Forelimb muscle (tissue), 1 donor: ENCODE measurements around the gene EML5. TPM values are rescaled to one million over a fixed set of nuclear protein-coding genes. Genes with fewer than 3 reads are reported as not detected.

Experiments
- DNase-seq: peaks from one replicate; pipeline ENCODE4 v3.0.0-alpha.2; 2013; ENCODE audit warnings: low read depth
- polyA plus RNA-seq: library from polyadenylated mRNA; unstranded; fragments of 120-200 nt; gene quantifications from one replicate; pipeline ENCODE4 v1.2.1, GENCODE V29; 2013; ENCODE audit not compliant: insufficient read length

The EML5 gene
- polyA plus RNA-seq, 1 donor = 1.6 TPM

DNA sequence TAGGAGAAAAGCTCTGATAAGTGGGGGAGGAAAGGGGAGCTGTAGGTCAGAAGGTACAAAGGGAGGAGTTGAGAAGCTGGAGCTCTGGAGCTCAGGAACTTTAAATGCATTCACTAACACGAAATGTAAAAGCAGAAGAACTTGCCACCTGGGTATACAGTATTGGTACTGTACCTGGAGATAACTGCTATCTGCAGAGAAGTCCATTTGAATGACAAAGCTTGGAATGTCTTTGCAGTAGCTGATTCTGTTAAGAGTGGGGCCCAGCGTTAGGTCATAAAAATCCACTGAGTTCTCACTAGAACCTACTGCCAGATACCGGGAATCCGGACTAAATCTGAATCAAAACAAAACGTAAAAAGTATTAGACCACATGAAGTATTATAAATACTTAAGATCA is 174.3 kb downstream of the EML5 start:
- DNase-seq = no peak

DNA sequence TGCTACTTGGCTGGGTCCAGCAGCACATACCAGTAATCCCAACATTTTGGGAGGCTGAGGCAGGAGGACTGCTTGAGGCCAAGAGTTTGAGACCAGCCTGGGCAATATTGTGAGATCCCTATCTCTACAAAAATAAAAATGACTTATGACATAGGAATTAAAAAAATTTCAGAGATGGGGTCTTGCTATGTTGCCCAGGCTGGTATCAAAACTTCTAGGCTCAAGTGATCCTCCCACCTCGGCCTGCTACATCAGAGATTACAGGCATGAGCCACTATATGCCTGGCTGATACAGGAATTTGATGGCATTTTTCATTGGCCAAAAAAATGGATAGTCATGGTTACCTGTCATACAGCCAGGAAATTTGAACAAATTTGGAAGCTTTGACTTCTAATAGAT is 175.3 kb downstream of the EML5 start:
- DNase-seq = no peak

DNA sequence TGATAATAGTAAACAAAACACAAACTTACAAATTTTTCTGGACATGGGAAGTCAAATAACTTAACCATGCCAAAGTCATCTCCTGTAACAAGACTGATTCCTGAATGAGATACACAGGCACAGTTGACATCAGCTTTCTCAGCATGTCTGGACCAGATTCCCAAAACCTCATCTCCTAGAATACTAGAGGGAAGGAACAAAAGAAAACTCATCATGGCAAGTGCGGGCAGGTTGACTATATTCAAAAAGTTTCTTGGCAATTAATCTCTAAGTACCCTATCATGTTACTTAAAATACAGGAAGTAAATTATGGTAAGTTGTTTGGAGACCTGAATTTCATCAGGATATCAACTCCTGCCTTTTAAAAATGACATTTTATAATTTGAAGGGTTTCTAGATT is 176.1 kb downstream of the EML5 start:
- DNase-seq = no peak

DNA sequence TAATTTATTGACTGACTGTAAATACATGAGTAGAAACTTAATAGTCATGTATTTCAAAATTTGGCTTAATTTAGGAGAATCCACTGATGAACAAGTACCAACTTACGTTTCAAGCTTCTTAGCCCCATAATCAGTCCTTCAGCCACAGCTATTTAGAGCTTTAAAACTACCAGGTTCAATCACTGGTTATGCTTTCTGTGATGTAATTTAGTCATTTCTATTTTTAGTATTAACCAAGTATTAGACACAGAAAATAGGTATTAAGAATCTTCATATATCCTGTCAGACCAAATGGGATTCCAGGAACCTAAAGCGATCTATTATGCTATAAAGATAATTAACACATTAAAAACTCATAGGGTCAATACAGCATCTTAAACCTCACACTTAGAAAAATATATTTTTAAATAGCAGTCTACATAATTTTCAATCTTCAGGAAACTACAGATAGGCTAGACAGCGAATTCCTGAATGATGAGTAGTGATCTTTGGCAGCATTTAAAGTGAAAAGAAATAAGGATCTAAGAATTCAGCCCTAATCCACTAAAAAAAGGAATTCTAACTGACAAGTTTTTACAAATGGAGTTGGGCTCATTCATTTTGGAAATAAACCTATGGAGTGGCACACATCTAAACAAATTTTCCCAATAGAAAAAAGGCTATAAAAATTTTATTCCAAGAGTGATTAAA is 178.4 kb downstream of the EML5 start:
- no peak for DNase-seq

DNA sequence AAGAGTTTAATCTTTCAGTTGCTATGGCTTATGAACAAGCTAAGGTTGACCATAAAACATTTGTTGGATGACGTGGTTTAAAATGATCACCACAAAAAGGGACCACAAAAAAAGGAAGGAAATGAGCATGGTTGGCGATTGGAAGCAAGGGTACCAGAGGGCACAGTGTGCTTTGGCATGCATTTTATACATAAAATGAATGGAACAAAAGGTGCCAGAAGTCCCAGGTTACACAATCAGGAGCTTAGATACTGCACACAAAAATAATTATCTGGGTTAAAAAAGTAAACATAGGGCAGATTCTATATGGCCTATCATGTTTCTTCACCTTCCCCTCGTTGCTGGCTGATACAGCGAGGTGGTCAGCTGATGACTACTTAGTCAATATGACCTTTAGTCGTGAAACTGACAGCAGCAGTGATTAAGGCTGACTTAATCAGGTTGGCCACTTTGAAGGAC is 179.2 kb downstream of the EML5 start:
- no peak for DNase-seq

DNA sequence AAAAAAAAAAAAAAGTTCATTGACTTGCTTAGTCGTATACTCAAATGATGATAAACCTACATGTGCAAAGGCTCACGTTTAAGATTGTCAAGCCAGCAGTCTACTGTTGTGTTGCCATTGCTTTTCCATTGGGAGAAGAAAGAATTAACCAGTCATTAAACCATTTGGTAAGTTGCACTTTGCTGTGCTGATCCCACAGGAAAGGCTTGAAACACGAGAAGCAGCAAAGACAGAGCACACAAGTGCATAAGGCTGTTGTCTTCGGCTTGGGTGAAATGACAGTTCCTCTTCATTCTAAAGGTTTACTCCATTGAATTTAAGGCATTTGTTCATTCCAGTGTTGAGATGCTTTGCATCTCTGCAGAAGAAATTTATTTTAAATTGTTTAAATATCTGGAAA is 179.8 kb downstream of the EML5 start:
- DNase-seq = no peak

DNA sequence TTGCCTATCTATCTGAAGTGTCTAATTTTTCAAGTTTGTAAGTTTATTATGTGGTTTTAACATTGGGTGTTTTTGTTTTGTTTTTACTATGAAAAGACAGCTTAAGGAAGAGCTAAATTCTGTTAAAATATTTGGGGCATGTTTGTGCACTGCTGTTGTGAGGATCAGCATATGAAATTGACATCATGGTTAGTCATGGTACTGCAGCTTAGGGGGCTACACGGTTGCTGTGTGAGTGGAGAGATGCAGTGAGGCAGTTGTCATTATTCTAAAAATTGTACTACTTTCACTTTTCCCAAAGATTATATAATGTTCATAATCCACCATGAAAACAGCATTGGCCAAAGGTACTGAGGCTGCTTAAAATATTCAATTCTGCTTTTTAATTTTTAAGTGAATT is 180.9 kb downstream of the EML5 start:
- no peak for DNase-seq

DNA sequence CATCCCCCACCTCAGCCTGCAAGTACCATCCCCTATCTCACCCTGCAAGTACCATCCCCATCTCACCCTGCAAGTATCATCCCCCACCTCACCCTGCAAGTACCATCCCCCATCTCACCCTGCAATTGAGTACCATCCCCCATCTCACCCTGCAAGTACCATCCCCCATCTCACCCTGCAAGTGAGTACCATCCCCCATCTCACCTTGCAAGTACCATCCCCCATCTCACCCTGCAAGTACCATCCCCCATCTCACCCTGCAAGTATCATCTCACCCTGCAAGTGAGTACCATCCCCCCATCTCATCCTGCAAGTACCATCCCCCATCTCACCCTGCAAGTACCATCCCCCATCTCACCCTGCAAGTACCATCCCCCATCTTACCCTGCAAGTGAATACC is 184.9 kb downstream of the EML5 start:
- no peak for DNase-seq

DNA sequence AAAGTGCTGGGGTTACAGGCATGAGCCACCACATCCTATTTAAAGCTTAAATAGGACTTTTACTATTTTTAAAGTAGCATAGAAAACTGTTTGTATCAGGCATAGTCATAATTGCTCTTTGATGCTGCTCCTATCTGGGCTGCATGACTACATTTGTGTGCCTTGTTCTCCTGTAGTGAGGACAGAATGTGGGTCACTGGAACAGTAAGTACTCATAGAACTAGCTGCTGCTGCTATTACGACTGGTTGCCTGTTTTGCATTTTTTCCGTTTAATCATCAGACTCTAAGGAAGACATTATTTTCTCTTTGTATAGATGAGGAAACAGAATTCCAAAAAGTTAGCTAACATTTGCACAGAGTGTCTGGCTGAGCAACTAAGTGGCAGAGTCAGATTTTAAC is 187.2 kb downstream of the EML5 start:
- DNase-seq = no peak

DNA sequence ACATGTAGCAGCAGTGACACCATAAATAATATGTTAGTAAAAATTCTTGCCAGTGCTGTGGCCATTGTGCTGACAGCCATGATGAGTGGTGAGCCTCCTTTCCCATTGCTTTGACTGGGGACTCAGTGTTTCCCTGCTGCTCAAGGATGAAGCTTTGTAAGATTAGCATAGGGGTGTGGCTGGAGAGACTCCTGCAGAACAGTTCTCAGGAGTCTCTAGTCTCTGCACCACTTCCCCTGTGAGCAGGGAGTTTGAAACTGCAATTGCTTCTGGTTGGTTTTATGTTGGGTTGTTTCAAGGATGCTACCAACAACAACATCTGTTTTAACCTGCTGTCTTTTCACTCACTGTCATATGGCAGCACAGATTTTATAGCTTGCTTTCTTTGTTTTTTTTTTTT is 188.5 kb downstream of the EML5 start:
- no peak for DNase-seq

DNA sequence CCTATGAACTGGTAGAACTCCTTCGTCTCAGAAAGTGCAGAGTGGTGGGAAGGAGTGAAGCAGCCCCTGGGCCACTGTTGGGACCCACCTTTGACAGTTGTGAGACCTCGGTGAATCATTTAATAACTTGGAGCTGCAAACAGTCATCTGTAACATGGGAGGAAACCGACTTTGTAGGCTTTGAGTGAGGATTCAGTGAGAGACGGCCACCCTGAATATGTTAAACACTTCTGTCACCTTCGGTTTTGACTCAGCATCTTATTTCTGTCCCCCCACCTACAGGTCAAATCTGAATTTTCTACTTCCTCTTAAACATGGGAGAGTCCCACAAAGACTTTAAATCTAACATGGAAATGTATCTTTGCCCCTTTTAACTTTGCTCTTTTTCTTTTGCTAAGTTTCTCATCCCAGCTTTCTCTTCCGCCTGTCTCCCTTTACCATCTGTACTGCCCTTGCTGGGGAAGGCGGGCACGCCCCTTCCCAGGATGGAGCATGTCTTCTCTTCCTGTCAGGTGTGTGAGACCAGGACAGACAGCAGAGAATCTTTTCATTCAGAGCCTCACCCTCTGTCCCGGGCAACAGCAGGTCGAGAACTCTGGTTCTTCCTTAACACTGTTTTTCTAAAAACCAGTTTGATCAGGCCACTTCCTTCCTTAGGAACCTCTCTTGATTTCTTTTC is 192.9 kb downstream of the EML5 start:
- DNase-seq = no peak

DNA sequence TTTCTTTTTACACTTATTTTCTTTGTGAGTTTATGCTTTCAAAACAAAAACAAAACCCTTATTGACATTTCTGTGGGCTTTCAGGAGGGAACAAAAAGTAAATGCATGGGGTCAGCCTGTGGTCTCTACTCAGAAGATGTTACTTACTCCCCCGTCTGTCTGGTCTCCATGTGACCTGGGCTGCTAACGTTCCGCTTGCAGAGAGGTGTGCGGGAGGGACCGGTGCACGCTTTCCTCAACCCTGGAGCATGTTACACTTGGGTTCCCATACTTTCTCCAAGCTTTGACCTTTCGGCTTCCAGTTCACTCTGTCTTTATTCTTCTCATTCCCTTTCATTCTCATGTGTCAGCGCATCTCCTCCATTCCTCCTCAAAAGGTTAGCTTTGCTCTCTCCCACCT is 193.4 kb downstream of the EML5 start:
- DNase-seq = no peak

DNA sequence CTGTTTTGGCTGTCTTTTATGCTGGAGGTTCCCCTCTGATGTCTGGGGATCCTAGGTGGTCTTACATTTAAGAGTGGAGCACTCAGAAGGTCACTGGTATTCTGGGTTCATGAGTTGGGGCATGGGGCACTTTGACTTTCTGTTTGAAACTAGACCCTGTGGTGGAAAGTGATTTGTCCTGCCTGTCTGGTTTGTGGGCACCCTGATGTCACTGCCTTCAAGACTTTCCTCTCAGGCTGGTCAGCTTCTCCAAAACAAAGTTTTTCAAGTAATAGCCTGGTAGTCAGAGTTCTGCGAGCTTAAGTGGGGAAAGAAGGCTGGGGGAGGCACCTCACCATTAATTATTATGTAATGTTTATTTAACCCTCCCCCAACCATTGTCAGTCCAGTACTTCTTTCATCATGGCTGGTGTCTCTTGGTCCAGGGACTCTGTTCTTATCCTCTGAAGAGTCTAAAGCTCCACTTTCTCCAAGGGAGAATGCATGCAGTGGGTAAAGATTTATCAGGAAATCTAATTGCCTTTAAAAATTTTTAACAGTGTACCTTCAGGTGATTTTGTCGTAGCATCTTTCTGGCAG is 194.6 kb downstream of the EML5 start:
- no peak for DNase-seq

DNA sequence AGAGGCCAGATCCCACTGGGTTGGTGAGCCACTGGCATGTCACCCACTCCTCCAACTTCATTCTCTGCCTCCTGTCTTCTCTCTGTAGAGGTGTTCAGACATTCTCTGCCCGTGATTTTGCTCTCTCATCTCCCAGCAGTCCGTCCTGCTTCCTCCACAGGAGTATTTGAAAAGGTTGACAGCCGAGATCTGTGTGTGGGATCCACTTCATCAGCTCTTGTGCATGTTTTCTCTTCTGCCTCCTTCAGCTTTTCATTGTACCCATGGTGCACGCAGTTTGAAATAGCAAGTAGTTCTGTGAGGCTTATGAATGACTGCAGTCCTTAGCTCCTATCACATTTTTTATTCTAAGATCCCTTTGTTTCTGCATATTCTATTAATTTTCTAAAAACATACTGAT is 195.2 kb downstream of the EML5 start:
- DNase-seq = no peak

DNA sequence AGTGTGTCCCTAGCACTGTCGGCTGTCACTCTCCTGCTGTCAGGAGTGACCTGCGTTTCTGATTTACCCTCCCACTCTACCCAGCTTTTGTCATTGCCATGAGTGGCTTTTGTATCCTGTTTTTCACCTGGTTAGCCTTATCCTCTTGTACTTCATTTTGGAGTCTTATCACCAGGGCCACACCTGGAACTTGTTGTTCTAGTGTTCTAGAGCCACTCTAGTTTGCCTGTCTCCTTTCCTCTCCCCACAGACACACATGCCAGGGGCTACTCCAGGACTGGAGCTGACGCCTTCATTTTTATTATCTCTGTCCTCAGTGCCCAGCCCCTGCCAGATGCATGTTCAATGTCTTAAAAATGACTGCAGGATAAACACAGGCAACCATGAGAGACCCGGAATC is 195.7 kb downstream of the EML5 start:
- no peak for DNase-seq

DNA sequence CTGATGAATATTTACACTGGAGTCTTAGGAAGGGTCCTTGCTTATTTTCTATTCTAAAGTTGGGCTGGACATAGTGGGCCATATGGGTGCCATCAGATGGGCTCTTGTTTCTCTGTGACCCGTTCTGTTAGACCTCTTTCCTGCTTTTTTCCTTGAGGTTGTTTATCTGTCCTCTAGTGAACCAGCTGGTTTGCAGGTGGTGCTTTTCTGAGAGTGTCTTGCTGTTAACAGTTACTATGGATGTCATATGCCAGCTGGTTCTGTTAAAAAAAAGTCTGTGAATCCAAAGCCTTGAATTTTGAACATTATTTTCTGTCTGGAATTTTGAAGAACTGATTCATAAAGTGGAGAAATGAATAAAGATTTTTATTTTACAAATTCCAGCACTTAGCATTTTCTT is 200.7 kb downstream of the EML5 start:
- DNase-seq = no peak

DNA sequence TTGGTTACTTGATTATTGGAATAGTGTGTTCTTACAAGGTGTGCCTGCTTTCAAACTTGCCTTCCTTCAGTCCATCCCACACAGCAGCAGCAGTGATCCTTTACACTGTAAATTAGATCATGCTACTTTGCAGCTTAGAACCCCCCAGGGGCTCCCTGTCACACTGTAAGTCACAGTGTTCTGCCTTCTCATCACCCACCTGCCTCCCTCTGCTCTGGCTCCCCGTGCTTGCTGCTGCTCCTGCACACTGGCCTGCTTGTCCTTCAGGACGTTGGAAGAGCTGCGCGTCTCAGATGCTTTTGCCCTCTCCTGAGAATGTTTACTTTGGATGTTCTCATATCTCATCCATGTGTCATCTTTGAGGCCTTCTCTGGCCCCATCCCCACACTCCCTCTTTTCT is 202.6 kb downstream of the EML5 start:
- no peak for DNase-seq

DNA sequence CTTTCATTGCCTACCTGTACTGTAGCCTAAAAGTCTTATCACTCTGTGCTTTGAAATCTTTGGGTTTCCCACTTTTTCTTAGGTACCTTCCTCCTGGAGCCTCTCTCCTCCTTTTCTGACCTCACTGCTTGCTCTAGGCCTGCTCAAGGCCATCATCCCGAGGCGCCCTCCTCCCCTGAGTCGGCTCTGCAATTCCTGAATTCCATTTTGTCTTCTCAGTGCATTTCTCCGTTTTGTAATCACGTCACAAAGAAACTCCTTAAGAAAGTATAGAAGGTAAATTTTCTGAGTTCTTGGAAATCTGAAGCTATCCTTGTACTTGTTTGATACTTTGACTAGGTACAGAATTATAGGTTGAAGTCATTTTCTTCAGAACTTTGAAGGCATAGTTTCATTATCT is 204.7 kb downstream of the EML5 start:
- no peak for DNase-seq

DNA sequence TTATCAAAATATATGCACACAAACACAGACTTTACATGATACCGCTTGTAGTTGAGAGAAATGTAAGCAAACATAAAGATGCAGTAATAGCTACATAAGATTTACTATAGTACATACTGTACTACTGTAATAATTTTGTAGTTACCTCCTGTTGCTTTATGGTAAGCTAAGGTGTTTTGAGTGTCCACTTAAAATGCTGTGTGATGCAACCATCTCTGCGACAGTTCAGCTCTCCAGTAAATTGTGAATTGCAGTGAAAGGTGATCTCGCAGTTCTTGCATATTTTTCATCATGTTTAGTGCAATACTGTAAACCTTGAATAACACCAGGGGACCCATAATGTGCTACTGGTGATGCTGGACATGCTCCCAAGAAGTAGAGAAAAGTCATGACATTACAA is 208.3 kb downstream of the EML5 start:
- no peak for DNase-seq

DNA sequence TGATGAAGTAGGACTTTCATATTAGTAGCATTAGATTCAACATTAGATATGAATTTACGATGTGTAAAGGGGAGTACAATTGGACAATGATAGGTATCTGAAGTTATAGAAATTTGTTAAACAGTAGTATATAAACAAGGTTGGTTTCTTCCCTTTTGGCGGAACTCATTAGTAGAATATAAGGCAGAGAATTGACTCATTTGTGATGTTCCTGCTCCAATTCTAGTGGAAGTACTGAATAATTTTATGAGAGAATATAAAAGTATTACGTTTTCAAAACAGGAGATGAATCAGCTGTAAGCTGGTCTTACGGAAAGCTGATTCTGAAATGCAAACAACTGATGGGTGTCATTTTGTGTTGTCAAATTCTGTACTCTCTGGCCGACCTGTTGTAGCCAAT is 216.5 kb downstream of the EML5 start:
- no peak for DNase-seq

DNA sequence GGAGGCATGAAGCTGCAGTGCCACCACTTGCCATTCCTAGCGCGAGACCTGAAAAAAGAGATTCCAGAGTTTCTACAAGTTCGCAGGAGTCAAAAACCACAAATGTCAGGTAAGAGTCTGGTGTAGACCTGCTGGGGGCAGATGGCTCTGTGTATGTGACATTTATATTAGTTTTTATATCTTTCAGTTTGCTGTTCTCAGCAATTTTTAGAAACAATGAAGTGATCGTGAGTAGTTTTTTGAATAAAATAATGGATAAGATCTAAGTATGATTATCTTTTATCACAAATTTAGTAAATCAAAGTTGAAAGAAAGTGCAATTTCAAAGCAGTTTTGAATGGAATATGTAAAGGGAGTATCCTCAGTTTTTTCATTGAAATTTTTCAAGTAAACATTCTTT is 220.6 kb downstream of the EML5 start:
- DNase-seq = no peak

DNA sequence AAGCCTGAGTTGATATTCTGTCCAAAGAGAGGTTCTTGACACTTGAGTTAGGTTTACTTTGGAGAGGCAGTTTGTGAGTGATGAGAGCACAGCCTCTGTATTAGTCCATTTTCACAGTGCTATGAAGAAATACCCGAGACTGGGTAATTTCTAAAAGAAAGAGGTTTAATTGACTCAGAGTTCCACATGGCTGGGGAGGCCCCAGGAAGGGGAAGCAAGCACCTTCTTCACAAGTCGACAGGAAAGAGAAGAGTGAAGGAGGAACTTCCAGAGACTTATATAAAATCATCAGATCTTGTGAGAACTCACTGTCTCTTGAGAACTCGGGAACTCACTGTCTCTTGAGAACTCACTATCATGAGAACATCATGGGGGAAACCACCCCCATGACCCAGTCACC is 224.6 kb downstream of the EML5 start:
- no peak for DNase-seq

DNA sequence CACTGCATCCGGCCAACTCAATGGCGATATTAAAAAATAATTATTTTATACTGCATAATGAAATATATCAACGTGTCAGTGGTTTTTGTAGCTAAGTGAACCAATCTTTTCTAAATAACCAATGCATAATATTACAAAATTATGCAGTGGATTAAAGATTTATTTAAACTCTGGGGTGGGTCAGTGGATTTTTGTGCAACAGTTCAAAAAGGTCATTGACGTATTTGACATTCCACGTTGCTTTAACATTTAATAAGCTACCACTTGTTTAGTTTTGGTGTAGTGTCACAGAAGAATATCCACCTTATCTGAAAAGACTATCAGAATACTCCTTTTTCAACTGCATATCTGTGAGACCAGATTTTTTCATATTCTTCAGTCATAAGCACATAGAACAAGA is 227.3 kb downstream of the EML5 start:
- no peak for DNase-seq
